Natural killer cell (primary cell): ENCODE results near the gene TMBIM1. TPM values are rescaled to one million over a fixed set of nuclear protein-coding genes. Genes with fewer than 3 reads are reported as not detected.

Experiments
- ATAC-seq, 3 donors: fragments of 150-1000 bp in 2 of 3; fragments of 200-7000 bp in 1 of 3; cut with Tn5 transposase; 1 replicate in 1 of 3; 2 replicates in 2 of 3; pipeline ENCODE4 v1.10.0; 2021; ENCODE audit warnings: mild to moderate bottlenecking in 2 of 3, moderate library complexity in 2 of 3
- DNase-seq, 2 donors: peaks; one replicate each; pipeline versions ENCODE4 v3.0.0 to v3.0.0-alpha.2; 2013 to 2021; ENCODE audit warnings: mixed read lengths in 1 of 2
- H3K27ac ChIP-seq: one replicate; pipeline ENCODE4 v1.5.1; 2013; ENCODE audit warnings: mild to moderate bottlenecking, low read length
- H3K27me3 ChIP-seq: one replicate; pipeline ENCODE4 v1.6.1; 2013; ENCODE audit warnings: low read length; ENCODE audit not compliant: control insufficient read depth, insufficient read depth
- H3K36me3 ChIP-seq: one replicate; pipeline ENCODE4 v1.6.1; 2013; ENCODE audit warnings: low read length; ENCODE audit not compliant: control insufficient read depth, insufficient read depth
- H3K4me1 ChIP-seq: one replicate; pipeline ENCODE4 v1.6.1; 2013; ENCODE audit warnings: low read length; ENCODE audit not compliant: control insufficient read depth, insufficient read depth
- H3K4me3 ChIP-seq: one replicate; pipeline ENCODE4 v1.5.1; 2013; ENCODE audit warnings: low read length
- H3K9me3 ChIP-seq: one replicate; pipeline ENCODE4 v1.6.1; 2013; ENCODE audit warnings: low read length; ENCODE audit not compliant: control insufficient read depth, insufficient read depth
- H3K27ac Mint-ChIP-seq, 2 donors: one replicate each; pipeline ENCODE4 v1.8.0; 2022; ENCODE audit warnings: mild to moderate bottlenecking in 2 of 2, mixed read lengths in 2 of 2, moderate library complexity in 1 of 2
- H3K27me3 Mint-ChIP-seq, 2 donors: one replicate each; pipeline ENCODE4 v1.8.0; 2022; ENCODE audit warnings: low read depth in 2 of 2, mixed read lengths in 2 of 2
- H3K36me3 Mint-ChIP-seq: one replicate; pipeline ENCODE4 v1.8.0; 2022; ENCODE audit warnings: mixed read lengths
- H3K4me1 Mint-ChIP-seq, 2 donors: one replicate each; pipeline ENCODE4 v1.8.0; 2022; ENCODE audit warnings: mixed read lengths in 2 of 2
- H3K4me3 Mint-ChIP-seq: one replicate; pipeline ENCODE4 v1.8.0; 2022; ENCODE audit warnings: mild to moderate bottlenecking, moderate library complexity, mixed read lengths
- H3K9me3 Mint-ChIP-seq, 2 donors: one replicate each; pipeline ENCODE4 v1.8.0; 2022; ENCODE audit warnings: mixed read lengths in 2 of 2
- CTCF ChIP-seq: fragments of 200-600 bp; IDR thresholded peaks from one replicate; pipeline ENCODE4 v1.8.0; 2022; ENCODE audit warnings: antibody characterized with exemption
- WGBS: methylation state at CpG from one replicate; pipeline ENCODE4 v1.1.7; 2013; ENCODE audit warnings: missing lambda C conversion rate; ENCODE audit not compliant: insufficient coverage; 5-methylcytosine and 5-hydroxymethylcytosine counted together
- intact Hi-C: fragments of 100-400 bp; cut with micrococcal nuclease; formaldehyde crosslinking; loops from one replicate; pipeline ENCODE4 v1.14.2; 2022
- total RNA-seq, 4 donors: library from RNA; stranded (reverse); fragments of 120-200 nt in 1 of 4; gene quantifications; one replicate each; pipeline versions ENCODE4 v1.2.3 to v1.2.4, GENCODE V29; 2013 to 2022

TMBIM1 gene
- total RNA-seq, 3 donors from 2014 or later (not counting 1 experiment from before 2014, with no cell fraction given): 84.9 to 107 (median 95.1) TPM

DNA sequence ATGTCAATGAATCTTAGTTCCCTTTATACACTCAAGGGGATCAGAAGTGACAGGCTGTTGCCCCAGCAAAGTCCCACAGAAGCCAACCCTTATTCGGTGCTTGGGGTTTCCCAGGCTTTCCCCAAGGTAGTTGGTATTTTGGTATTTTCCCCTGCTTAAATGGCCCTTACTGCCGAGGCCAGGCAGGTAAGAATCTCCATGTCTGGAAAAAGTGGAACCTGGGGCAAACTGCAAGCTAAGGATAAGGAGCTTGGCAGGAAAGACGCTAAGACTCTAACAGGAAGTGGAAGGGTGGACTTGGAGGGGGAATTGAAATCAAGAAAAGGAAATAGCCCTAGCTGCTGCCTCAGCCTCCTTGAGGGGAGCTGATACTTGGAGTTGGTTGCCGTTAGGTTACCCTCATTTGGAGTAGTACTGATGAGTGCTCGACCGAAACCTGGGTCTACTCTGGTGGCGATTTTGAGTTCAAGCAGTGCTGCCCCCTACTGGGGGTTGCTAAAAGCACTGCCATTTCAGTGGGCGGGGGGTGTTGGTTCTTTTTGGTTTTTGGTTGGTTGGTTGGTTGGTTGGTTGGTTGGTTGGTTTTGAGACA is 34.8 kb downstream of the TMBIM1 start:
- peaks cover 24 to 41% of the 10 kb centered on the region in 2 donors for H3K4me1 Mint-ChIP-seq
- H3K9me3 Mint-ChIP-seq: no peaks in the 10 kb centered on the region
- peak overlapping the region; percentile 90 to 92 for H3K27ac Mint-ChIP-seq
- peak; percentile 69 to 85 for DNase-seq
- Histone ChIP-seq H3K27ac (peak overlapping the region; percentile 53), H3K9me3 (no peaks in the 10 kb centered on the region), H3K4me3 (no peak overlapping the region), H3K36me3 (peaks cover 41% of the 10 kb centered on the region), H3K27me3 (no peaks in the 10 kb centered on the region), H3K4me1 (peaks cover 54% of the 10 kb centered on the region)
- TF ChIP-seq CTCF: peak; percentile 73
- peaks cover 23% of the 10 kb centered on the region for H3K36me3 Mint-ChIP-seq
- intact Hi-C loops: loop anchor here (1.0 to 5.0 kb wide), 3 partner anchors 35 to 88 kb away; no protein-coding TSS in a partner anchor
- peak overlapping the region; percentile 62 for H3K4me3 Mint-ChIP-seq
- no peaks in the 10 kb centered on the region for H3K27me3 Mint-ChIP-seq
- 13% methylated on average over 8 of the region's 8 CpGs for WGBS
- peak; percentile 82 to 92 (median 92) for ATAC-seq

GRCh38 chr2:218256612-218257350 is 35.5 kb downstream of the TMBIM1 start:
- no peak overlapping the region for H3K4me3 Mint-ChIP-seq
- ATAC-seq (no peak), DNase-seq (no peak)
- no peaks in the 10 kb centered on the region for H3K27me3 Mint-ChIP-seq
- no peak for TF ChIP-seq CTCF
- no peak overlapping the region for H3K4me3 ChIP-seq
- H3K36me3 ChIP-seq: peaks cover 48% of the 10 kb centered on the region
- intact Hi-C loops: loop anchor here (1.0 to 5.0 kb wide), 3 partner anchors 34 to 87 kb away; no protein-coding TSS in a partner anchor
- peak overlapping the region; percentile 53 for H3K27ac ChIP-seq
- H3K27me3 ChIP-seq: no peaks in the 10 kb centered on the region
- peaks cover 49% of the 10 kb centered on the region for H3K4me1 ChIP-seq
- no peaks in the 10 kb centered on the region for H3K9me3 Mint-ChIP-seq
- WGBS: 92% methylated on average over 13 of the region's 13 CpGs
- no peaks in the 10 kb centered on the region for H3K9me3 ChIP-seq
- H3K4me1 Mint-ChIP-seq: peaks cover 24 to 41% of the 10 kb centered on the region in 2 donors
- H3K36me3 Mint-ChIP-seq: peaks cover 23% of the 10 kb centered on the region
- peak overlapping the region; percentile 90 to 92 for H3K27ac Mint-ChIP-seq

DNA sequence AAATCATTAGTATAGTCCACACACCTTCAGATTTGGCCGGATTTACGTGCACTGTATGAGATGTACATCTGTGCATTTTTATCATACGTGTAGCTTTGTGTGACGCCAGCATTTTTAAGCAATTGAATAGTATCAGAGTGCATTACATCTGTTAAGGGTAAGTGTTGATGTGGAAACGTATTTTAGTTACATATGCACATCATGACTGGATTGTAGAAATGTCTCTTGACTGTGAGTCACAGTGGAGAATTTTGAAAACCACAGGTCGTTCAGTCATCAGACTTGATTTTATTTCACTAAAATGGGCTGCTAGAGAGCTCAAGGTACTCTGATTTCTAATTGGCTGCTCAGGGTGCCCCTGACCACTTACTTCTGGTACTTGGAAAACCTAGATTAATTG is 36.9 kb downstream of the TMBIM1 start:
- Mint-ChIP-seq H3K27me3 (no peaks in the 10 kb centered on the region), H3K9me3 (no peaks in the 10 kb centered on the region), H3K4me3 (no peak overlapping the region), H3K4me1 (peaks cover 29 to 41% of the 10 kb centered on the region in 2 donors), H3K36me3 (peaks cover 30% of the 10 kb centered on the region), H3K27ac (peak overlapping the region; percentile 90 to 92)
- 70% methylated on average over 6 of the region's 6 CpGs for WGBS
- Histone ChIP-seq H3K4me1 (peaks cover 36% of the 10 kb centered on the region), H3K4me3 (no peak overlapping the region), H3K36me3 (peaks cover 62% of the 10 kb centered on the region), H3K27me3 (no peaks in the 10 kb centered on the region), H3K27ac (no peak overlapping the region), H3K9me3 (no peaks in the 10 kb centered on the region)
- ATAC-seq: no peak
- DNase-seq: no peak
- intact Hi-C loops: loop anchor here (5.0 kb wide), 1 partner anchor 33 kb away; no protein-coding TSS in a partner anchor
- no peak for TF ChIP-seq CTCF
